Erythroblast (primary cell): Measurements from ENCODE around the gene KDELR3.

Source experiments
- DNase-seq, 2 experiments: peaks; one replicate each; lab custom pipeline; 2025; lab: John Stamatoyannopoulos, UW
- GATA1 ChIP-seq: IDR thresholded peaks from 2 replicates; pipeline ENCODE4 v1.6.1; 2011; ENCODE audit warnings: low read depth, mild to moderate bottlenecking, control low read depth, low read length, moderate library complexity
- POLR2A ChIP-seq: IDR thresholded peaks from 2 replicates; pipeline ENCODE4 v1.6.1; 2011; ENCODE audit warnings: mild to moderate bottlenecking, low read length

The KDELR3 gene

DNA sequence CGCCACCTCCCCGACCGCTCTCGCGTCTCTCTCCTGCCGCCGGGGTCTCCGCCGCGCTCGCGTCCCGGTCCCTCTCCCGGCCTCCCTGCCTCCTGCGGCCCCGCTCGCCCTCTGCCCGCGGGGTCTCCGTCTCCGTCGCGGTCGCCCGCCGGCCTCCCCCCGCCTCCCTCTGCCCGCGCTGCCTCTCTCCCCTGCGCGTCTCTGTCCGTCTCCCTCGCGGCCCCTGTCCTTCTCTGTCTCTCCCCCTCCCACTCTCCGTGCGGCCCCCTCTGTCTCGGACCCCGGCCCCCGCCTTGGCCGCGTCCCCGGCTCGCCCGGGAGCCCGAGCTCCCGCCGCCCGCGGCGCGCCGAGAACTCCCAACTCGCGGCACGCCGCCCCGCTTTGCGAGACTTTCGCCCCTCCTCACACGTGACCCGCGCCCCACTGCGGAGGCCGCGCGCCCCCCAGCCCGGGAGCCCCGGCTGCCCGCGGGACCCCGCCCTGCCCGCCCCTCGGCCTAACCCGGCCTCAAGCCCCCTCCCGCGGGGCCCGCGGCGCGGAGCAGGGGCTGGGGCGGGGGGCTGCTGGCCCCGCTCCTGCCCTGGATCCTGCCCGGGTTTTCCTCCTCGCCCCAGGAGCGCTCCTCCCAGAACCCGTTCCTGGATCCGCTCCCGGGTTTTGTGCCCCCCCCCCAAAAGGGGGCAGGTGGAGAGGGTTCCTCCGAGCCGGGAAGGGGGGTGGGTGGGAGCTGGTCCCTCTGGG, 12.2 kb upstream of the KDELR3 start:
- TF ChIP-seq POLR2A (no peak), GATA1 (no peak)
- peak in 1 of 2 experiments; percentile 13 for DNase-seq

DNA sequence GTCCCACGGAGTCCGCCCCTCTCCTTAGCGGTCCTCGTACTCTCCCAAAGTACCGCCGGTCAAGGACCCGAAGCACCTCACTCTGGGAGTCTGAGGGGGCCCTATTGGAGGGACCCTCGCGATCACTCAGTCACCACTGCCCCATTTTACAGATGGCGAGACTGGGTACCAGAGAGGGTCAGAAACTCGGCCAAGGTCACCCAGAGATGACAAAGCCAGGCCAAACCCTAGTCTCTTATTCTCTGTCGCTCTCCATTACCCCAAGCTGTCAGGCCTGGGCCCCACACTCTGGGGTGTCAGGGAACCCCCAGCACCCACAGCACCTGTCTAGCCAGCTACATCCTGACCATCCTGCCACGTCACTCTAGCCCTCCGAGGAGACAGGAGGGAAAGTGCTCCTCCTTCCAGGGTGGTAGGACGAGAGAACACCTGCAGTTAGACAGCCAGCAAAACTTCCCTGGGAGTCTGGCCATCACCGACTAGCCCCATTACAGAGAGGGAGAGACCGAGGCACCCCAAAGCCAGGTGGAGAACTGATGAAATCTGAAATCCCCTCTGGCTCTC, 11.5 kb upstream of the KDELR3 start:
- TF ChIP-seq GATA1 (no peak), POLR2A (no peak)
- DNase-seq: no peak

DNA sequence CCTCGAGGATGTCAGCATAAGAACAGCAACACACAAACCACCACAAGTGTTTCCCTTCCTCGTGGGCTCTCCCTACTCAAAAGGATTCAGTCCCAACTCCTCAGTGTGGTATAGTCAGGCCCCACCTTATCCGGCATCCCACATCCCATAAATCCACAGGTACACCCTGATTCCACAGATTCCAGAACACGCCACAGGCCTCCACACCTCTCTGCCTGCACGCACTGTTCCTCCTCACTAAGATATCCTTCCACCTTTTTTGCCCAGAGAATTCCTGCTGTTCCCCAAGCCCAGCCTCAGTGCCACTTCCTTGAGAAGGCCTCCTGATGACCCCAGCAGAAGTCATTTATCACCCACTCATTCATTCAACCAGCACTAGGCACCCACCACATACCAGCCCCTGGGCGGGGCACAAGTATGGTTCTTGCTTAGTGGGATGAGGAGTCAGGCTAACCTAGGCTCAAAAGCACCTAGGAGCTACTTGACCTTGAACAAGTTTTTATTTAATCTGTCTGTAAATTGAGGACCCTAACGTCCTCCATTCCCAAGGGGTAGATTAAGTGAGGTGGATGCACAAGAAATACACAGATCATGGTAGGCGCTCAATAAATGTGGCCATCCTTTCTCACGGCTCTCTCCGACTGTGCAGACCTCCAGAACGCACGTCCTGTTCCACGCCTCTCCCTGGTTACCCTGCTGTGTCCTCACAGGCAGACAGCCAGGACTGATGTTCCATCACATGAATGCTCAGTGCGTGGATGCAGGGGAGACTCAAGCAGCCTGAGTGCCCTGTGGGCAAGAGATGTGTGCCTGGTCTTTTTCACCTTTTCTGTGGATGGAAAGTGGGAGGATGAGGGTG, 10.8 kb upstream of the KDELR3 start:
- DNase-seq: no peak
- no peak for TF ChIP-seq GATA1
- TF ChIP-seq POLR2A: no peak

DNA sequence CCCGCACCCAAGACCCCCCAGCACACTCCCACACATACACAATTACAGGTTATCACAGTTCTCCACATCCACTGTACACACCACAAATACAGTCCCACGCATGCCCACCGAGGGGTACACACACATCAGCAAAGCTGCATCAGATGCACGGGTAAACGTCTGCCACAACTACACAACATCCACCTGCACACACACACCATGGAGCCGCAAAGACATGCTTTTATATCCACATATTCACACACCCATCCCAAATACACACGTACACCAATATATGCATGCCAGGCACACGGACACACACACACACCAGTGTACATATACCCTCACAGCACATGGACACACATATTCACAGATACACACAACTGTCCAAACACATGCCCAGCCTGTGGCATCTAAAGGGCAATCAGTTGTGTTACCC, 7.5 kb upstream of the KDELR3 start:
- no peak for DNase-seq
- TF ChIP-seq POLR2A: no peak
- no peak for TF ChIP-seq GATA1

DNA sequence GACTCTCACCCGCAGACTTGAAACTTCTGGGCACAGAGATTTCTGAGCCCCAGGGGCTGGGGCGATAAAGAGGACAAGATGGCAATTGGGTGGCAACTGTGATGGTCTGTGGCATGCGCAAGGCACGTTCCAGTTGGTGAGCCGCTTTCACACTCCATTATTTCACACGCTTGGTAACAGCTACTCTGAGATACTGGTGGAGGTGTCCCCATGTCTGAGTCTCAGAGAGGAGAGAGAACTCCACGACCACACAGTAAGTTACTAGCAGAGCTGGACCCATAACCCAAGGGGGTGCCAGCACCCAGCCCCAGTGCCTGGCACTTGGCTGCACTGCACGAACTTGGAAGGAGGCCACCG, 6.9 kb upstream of the KDELR3 start:
- no peak for TF ChIP-seq GATA1
- TF ChIP-seq POLR2A: no peak
- DNase-seq: no peak

DNA sequence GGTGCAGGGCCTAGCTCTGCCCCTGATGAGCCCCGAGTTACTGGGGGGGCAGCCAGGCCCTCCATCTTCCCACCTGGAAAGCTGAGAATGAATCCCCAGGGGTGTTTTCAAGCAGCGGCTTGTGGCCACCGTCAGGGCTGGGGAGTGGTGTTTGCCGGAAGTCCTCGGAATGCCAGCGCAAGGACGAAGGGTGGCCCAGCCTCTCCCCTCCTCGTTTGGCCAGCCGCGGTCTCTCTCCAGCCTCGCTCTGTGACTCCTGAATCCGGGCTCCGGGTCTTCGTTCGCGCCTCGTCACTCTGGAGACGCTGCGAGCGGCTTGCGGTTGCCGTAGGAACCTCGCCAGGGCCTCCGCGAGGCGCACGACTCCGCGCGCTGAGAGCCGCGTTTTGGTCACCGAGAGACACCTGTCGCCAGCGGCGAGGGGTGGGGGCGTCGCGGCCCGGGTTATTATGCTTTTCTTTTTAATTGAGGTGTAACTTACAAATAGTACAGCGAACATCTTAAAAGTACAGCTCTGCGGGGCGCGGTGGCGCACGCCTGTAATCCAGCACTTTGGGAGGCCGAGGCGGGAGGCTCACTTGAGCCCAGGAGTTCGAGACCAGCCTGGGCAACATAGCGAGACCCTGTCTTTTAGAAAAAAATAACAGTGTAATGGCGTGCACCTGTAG, 6.3 kb upstream of the KDELR3 start:
- peak; percentile 72 to 77 for DNase-seq
- TF ChIP-seq GATA1 (no peak), POLR2A (no peak)

DNA sequence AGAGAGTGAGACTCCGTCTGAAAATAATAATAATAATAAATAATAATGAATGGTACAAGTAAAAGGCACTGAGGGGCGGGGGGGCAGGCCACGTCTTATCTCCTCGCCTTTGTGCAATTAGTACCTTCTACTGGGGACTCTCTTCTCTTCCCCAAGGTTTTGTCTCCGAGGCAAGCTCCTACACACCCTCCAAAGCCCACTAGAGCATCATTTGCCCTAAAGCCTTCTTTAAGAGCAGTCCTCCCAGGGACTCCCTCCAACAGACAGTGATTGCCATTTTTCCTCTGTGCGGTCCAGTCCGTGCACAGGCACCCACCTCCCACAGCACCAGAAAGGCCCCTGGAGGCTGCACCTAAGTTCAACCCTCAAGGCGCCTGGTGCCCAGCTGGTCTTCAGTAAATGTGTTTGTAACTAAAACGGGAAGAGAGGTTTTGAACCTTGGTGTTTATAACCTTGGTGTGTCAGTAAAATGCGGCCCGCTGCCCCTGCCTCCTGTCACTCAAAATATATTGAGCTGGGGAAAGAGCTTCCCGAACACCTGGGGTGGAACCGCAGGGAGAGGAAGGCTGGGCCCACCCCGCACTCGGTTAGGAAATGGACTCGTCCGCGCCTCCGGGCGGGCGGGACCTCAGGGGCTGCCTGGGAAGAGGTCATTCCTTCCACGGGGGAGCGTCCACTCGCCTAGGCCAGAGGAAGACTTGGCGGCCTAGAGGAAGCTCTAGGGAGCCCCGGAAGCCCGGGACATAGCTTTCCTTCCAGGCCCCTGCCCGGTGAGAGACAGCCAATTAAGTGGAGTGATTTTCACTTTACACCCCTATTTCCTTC, 4.7 kb upstream of the KDELR3 start:
- TF ChIP-seq POLR2A (no peak), GATA1 (no peak)
- DNase-seq: no peak

DNA sequence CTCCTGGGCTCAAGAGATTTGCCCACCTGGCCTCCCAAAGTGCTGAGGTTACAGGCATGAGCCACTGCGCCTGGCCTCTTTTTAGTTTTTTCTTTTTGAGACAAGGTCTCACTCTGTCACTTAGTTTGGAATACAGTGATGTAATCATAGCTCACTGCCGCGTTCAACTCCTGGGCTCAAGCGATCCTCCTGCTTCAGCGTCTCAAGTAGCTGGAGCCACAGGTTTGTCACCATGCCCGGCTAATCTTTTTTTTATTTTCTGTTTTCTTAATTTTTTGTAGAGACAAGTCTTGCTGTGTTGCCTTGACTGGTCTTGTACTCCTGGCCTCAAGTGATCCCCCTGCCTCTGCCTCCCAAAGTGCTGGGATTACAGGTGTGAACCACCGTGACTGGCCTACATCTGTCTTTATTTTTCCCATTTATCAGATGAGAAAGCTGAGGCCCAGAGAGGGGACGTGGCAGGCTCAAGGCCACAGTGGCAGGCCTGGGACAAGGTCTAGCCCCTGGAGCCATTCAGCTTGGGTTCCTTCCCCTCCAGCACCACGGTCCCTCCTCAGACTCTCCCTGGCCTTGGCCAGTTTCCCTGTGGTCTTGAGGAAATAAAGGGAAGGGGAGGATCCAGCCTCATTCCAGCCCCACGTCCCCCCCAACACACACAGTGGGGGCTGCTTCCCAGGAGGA, 2.8 kb upstream of the KDELR3 start:
- TF ChIP-seq GATA1 (no peak), POLR2A (no peak)
- DNase-seq: no peak

DNA sequence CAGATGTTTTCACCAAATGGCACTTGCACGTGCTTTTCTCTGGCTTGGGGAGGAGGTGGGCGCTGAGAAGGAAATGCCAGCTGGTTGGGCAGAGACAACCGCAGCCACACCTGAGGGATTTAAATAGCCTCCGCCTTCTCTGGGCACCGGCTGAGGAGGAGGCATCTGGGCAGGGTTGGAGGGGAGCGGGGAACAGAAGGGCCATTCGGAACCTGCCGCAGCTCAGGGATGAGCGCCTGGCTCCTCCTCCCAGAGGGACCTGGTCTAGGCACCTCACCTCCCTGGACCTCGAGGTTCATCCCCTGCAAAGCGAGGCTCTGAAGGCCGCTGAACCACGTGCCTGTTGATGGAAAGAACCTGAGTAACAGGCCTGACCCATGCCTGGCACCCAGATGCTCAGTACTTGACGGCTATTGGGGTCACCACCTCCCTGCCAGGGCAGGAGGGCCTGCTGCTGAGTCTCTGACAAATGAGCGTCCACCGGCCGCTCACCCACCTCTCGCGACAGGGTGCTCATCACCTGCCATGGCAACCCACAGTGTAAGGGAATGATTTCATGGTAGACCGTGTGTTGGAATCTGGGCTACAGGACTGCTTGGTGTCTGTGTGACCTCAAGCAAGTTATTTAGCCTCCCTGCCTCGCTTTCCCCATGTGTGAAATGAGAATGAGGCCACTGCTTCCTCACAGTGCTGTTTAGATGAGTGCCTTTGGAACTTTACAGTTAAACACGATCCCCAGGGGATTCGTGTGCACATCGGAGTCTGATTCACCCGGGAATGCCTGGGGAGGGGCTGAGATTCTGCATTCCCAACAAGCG, 2.0 kb upstream of the KDELR3 start:
- TF ChIP-seq POLR2A (no peak), GATA1 (no peak)
- no peak for DNase-seq

DNA sequence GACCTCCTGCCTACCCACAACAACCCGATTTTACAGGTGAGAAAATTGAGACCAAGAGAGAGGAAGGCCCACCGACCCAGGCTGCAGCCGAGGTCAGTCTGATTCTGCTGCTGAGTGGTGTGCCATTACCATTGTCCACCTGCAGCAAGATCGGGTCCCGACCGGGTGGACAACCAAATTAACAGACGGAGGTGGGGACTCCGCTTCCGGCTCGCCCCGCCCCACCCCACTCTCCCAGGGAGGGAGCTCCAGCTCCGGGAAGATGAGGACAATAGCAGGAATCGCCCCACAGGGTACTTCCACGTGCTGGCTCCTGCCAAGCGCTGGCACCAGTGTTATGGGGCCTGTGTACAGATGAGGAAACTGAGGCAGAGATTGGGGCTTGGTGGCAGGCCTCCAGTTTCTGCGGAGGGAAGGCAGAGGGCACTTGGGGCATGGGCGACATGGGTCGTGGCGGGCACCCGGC, 425 bp upstream of the KDELR3 start:
- TF ChIP-seq GATA1 (no peak), POLR2A (no peak)
- no peak for DNase-seq
